Subcutaneous adipose tissue (tissue), 4 donors: ENCODE measurements around the gene RNF11. TPM values are rescaled to one million over a fixed set of nuclear protein-coding genes. Genes with fewer than 3 reads are reported as not detected.

Source experiments
- CTCF ChIP-seq: fragments of 450-650 bp; IDR thresholded peaks from one replicate; pipeline ENCODE4 v1.5.1; 2016; ENCODE audit warnings: low read depth, mild to moderate bottlenecking, control low read depth, antibody characterized with exemption, moderate library complexity
- total RNA-seq, 4 donors: library from RNA; depleted of rRNA; stranded (reverse); fragments of >200 nt; gene quantifications; one replicate each; pipeline ENCODE4 v1.1.0, GENCODE V29; 2016

RNF11 gene
- total RNA-seq, 4 donors from 2014 or later, result 77.9 to 138 (median 112) TPM

GRCh38 chr1:51272916-51273315 is 36.8 kb downstream of the RNF11 start:
- no peak for TF ChIP-seq CTCF

GRCh38 chr1:51274676-51275075 is 38.6 kb downstream of the RNF11 start:
- no peak for TF ChIP-seq CTCF

GRCh38 chr1:51276286-51276685 is 40.2 kb downstream of the RNF11 start:
- no peak for TF ChIP-seq CTCF

GRCh38 chr1:51280321-51280978 is 44.4 kb downstream of the RNF11 start:
- TF ChIP-seq CTCF, result no peak

- no peak for TF ChIP-seq CTCF
Observed at GRCh38 chr1:51281807-51282206, 45.7 kb downstream of the RNF11 start.

GRCh38 chr1:51282605-51283004 is 46.5 kb downstream of the RNF11 start:
- no peak for TF ChIP-seq CTCF

GRCh38 chr1:51283979-51284378 is 47.9 kb downstream of the RNF11 start:
- no peak for TF ChIP-seq CTCF
